HepG2 (cell line): ENCODE results near the gene MVK. TPM values are rescaled to one million over a fixed set of nuclear protein-coding genes. Genes with fewer than 3 reads are reported as not detected.

Source experiments
- ATAC-seq: fragments of 200-7000 bp; cut with Tn5 transposase; 3 replicates; pipeline ENCODE4 v1.9.1; 2020; ENCODE audit warnings: mild to moderate bottlenecking, moderate library complexity
- BruUV-seq: library from RNA; stranded (reverse); fragments of 400-500 nt; replicated peaks from 2 replicates; lab custom pipeline; 2021; lab: Mats Ljungman, UMichigan
- CTCF ChIA-PET: fragments of 300-600 bp; formaldehyde crosslinking; extraction: SDS; loops from one replicate; lab custom pipeline; 2021; ENCODE audit warnings: low total read pairs, inconsistent platforms, low intra/inter-chr PET ratio; lab: Yijun Ruan, JAX
- POLR2A ChIA-PET: fragments of 350-600 bp; sonication (Branson Sonifier 250); formaldehyde crosslinking; loops from one replicate; lab custom pipeline; 2020; ENCODE audit warnings: antibody characterized with exemption, inconsistent platforms; lab: Yijun Ruan, JAX
- DNase-seq: peaks from one replicate; pipeline ENCODE4 v3.0.0-alpha.2; 2015; ENCODE audit warnings: low spot score
- FAIRE-seq: peaks from 3 replicates; lab custom pipeline; 2011; peaks lifted over from hg19 to GRCh38; lab: Jason Lieb, UNC
- H2AFZ ChIP-seq: one replicate; pipeline ENCODE4 v1.6.1; 2011; ENCODE audit warnings: low read length, inconsistent platforms
- H3K27ac ChIP-seq: fragments of 300-600 bp; 3 replicates; pipeline ENCODE4 v1.8.0; 2011; ENCODE audit warnings: mixed run types, mild to moderate bottlenecking, mixed read lengths, low read length, inconsistent platforms; ENCODE audit not compliant: insufficient read depth; ENCODE audit errors: extremely low read length
- H3K27me3 ChIP-seq, 2 experiments: fragments of 200-600 bp in 1 of 2; 2 replicates in 1 of 2; 3 replicates in 1 of 2; pipeline versions ENCODE4 v1.6.0 to v1.8.0; 2011; ENCODE audit warnings: low read length in 2 of 2, mild to moderate bottlenecking in 2 of 2, moderate library complexity in 2 of 2, inconsistent platforms in 1 of 2; ENCODE audit not compliant: insufficient read depth in 2 of 2, control insufficient read depth in 1 of 2
- H3K36me3 ChIP-seq, 2 experiments: fragments of 200-600 bp in 1 of 2; replicated peaks in 1 of 2; 2 replicates in 1 of 2; 3 replicates in 1 of 2; pipeline versions ENCODE4 v1.5.1 to v1.8.0; 2011; ENCODE audit warnings: low read length in 2 of 2, inconsistent platforms in 1 of 2; ENCODE audit not compliant: insufficient read depth in 2 of 2, control insufficient read depth in 1 of 2
- H3K4me1 ChIP-seq: 2 replicates; pipeline ENCODE4 v1.5.1; 2012; ENCODE audit warnings: low read length, inconsistent platforms; ENCODE audit not compliant: insufficient read depth
- H3K4me2 ChIP-seq: 2 replicates; pipeline ENCODE4 v1.6.0; 2011; ENCODE audit warnings: low read depth, low read length, inconsistent platforms
- H3K4me3 ChIP-seq, 3 experiments: fragments of 200-600 bp in 1 of 3; sonication (generic), shearing (Covaris generic) in 1 of 3; replicated peaks in 1 of 3; 2 replicates each; pipeline ENCODE4 v1.5.1; 2011 to 2016; ENCODE audit warnings: low read length in 3 of 3, inconsistent platforms in 2 of 3, low read depth in 2 of 3, mild to moderate bottlenecking in 2 of 3, control low read depth in 1 of 3, mixed read lengths in 1 of 3; ENCODE audit not compliant: insufficient read depth in 1 of 3
- H3K79me2 ChIP-seq: one replicate; pipeline ENCODE4 v1.6.1; 2011; ENCODE audit warnings: low read length, inconsistent platforms; ENCODE audit not compliant: insufficient read depth
- H3K9ac ChIP-seq: 2 replicates; pipeline ENCODE4 v1.6.0; 2011; ENCODE audit warnings: mild to moderate bottlenecking, low read depth, low read length, inconsistent platforms; ENCODE audit not compliant: insufficient read depth
- H3K9me3 ChIP-seq: 2 replicates; pipeline ENCODE4 v1.5.1; 2012; ENCODE audit warnings: mild to moderate bottlenecking, low read length
- H4K20me1 ChIP-seq: 2 replicates; pipeline ENCODE4 v1.6.0; 2011; ENCODE audit warnings: inconsistent platforms, mild to moderate bottlenecking, low read length, moderate library complexity; ENCODE audit not compliant: insufficient read depth
- AHR ChIP-seq: IDR thresholded peaks from 2 replicates; pipeline ENCODE4 v1.6.1; 2018; ENCODE audit warnings: missing genetic modification reagents, missing compliant biosample characterization
- BRCA1 ChIP-seq: sonication (generic); formaldehyde crosslinking; IDR thresholded peaks from 2 replicates; pipeline ENCODE4 v1.4.0; 2020; ENCODE audit warnings: missing genetic modification reagents
- E2F1 ChIP-seq: sonication (generic); formaldehyde crosslinking; IDR thresholded peaks from 2 replicates; pipeline ENCODE4 v1.5.0; 2020; ENCODE audit warnings: missing genetic modification reagents
- FOSL1 ChIP-seq: sonication (generic); formaldehyde crosslinking; IDR thresholded peaks from 2 replicates; pipeline ENCODE4 v1.9.0; 2021; ENCODE audit warnings: missing genetic modification reagents, borderline replicate concordance
- GABPB1 ChIP-seq: IDR thresholded peaks from 2 replicates; pipeline ENCODE4 v1.6.1; 2016; ENCODE audit warnings: mild to moderate bottlenecking, missing genetic modification reagents, moderate library complexity, missing compliant biosample characterization
- HHEX ChIP-seq: IDR thresholded peaks from 2 replicates; pipeline ENCODE4 v1.6.1; 2016; ENCODE audit warnings: control low read depth
- HIC2 ChIP-seq: sonication (generic); formaldehyde crosslinking; IDR thresholded peaks from 2 replicates; pipeline ENCODE4 v1.9.0; 2022; ENCODE audit warnings: low read depth, missing genetic modification reagents
- HNRNPLL ChIP-seq: fragments of 200-400 bp; formaldehyde crosslinking; IDR thresholded peaks from 2 replicates; pipeline ENCODE4 v1.6.1; 2017; ENCODE audit warnings: mild to moderate bottlenecking, low read depth, low read length; ENCODE audit not compliant: poor library complexity, severe bottlenecking
- JUNB ChIP-seq: sonication (generic); formaldehyde crosslinking; IDR thresholded peaks from 2 replicates; pipeline ENCODE4 v1.8.0; 2022; ENCODE audit warnings: missing genetic modification reagents, mild to moderate bottlenecking, borderline replicate concordance
- PATZ1 ChIP-seq: sonication (generic); formaldehyde crosslinking; IDR thresholded peaks from 2 replicates; pipeline ENCODE4 v1.4.0; 2020; ENCODE audit warnings: missing genetic modification reagents
- RARG ChIP-seq: sonication (generic); formaldehyde crosslinking; IDR thresholded peaks from 2 replicates; pipeline ENCODE4 v1.4.0; 2020; ENCODE audit warnings: low read depth, mild to moderate bottlenecking, missing genetic modification reagents
- RBM22 ChIP-seq: fragments of 200-400 bp; formaldehyde crosslinking; optimal IDR thresholded peaks from 2 replicates; pipeline ENCODE3; 2017; ENCODE audit warnings: mild to moderate bottlenecking, low read length, moderate library complexity
- RFX3 ChIP-seq: IDR thresholded peaks from 2 replicates; pipeline ENCODE4 v1.6.1; 2016; ENCODE audit warnings: missing biosample characterization, missing genetic modification reagents
- SRSF1 ChIP-seq: fragments of 200-400 bp; formaldehyde crosslinking; optimal IDR thresholded peaks from 2 replicates; pipeline ENCODE3; 2017; ENCODE audit warnings: mild to moderate bottlenecking, low read depth, low read length, moderate library complexity
- ZBTB7A ChIP-seq: sonication (generic); formaldehyde crosslinking; IDR thresholded peaks from 2 replicates; pipeline ENCODE4 v1.8.0; 2022; ENCODE audit warnings: mild to moderate bottlenecking, missing genetic modification reagents
- ZNF354B ChIP-seq: sonication (generic); formaldehyde crosslinking; IDR thresholded peaks from 2 replicates; pipeline ENCODE4 v1.8.0; 2022; ENCODE audit warnings: mild to moderate bottlenecking, missing genetic modification reagents
- ZNF430 ChIP-seq: sonication (generic); formaldehyde crosslinking; IDR thresholded peaks from 2 replicates; pipeline ENCODE4 v1.9.0; 2021; ENCODE audit warnings: mild to moderate bottlenecking, missing genetic modification reagents
- ZNF513 ChIP-seq: sonication (generic); formaldehyde crosslinking; conservative IDR thresholded peaks from 2 replicates; pipeline ENCODE4 v1.5.0; 2020; ENCODE audit warnings: missing genetic modification reagents
- ZNF773 ChIP-seq: sonication (generic); formaldehyde crosslinking; IDR thresholded peaks from 2 replicates; pipeline ENCODE4 v1.4.0; 2020; ENCODE audit warnings: missing genetic modification reagents, borderline replicate concordance
- ZSCAN9 ChIP-seq: IDR thresholded peaks from 2 replicates; pipeline ENCODE4 v1.6.1; 2016; ENCODE audit warnings: borderline replicate concordance
- WGBS: methylation state at CpG from one replicate; pipeline ENCODE4 v1.1.6; 2017; ENCODE audit warnings: low lambda C conversion rate; 5-methylcytosine and 5-hydroxymethylcytosine counted together
- in situ Hi-C: cut with HindIII; loops from 2 replicates; pipeline ENCODE4 v1.10.0; 2017; ENCODE audit warnings: low pct_unique_long_range_greater_than_20kb; ENCODE audit not compliant: extremely low pct_ligation_motif_present
- intact Hi-C: fragments of 100-400 bp; cut with micrococcal nuclease; formaldehyde crosslinking; loops from one replicate; pipeline ENCODE4 v1.10.0; 2022; ENCODE audit not compliant: unreplicated experiment
- polyA plus RNA-seq, 8 experiments: library from polyadenylated mRNA; depleted of rRNA in 3 of 8; stranded (reverse) in 7 of 8; unstranded in 1 of 8; fragments of >200 nt; fragmentation: Illumina TruSeq in 4 of 8; extraction: Trizol in 4 of 8; gene quantifications; 2 replicates each; pipeline versions ENCODE4 v1.2.1 to v1.2.3, GENCODE V29; 2011 to 2016; ENCODE audit warnings: low read depth in 4 of 8, missing spikeins in 1 of 8, mixed read lengths in 1 of 8; ENCODE audit not compliant: insufficient read depth in 1 of 8
- total RNA-seq, 5 experiments: library from RNA; depleted of rRNA; stranded (reverse); fragments of >200 nt; fragmentation: Illumina TruSeq; extraction: Trizol; gene quantifications; 2 replicates each; pipeline ENCODE4 v1.2.3, GENCODE V29; 2016; ENCODE audit warnings: low read depth in 1 of 5

Gene MVK
- total and polyA plus RNA-seq, 2 of the 13 experiments (the other 11 are each of a cell fraction or from before 2014, with no cell fraction given), result 11.6 to 66.9 TPM

- Histone ChIP-seq H3K79me2 (no peaks in the 10 kb centered on the region), H3K4me3 (no peak overlapping the region), H3K9ac (no peak overlapping the region), H3K4me1 (peaks cover 16% of the 10 kb centered on the region), H3K27ac (peak overlapping the region; percentile 16), H3K27me3 (no peaks in the 10 kb centered on the region), H3K9me3 (no peaks in the 10 kb centered on the region), H2AFZ (no peak overlapping the region), H3K36me3 (peaks cover 12 to 18% of the 10 kb centered on the region in 2 experiments; a peak in 4 of 5 replicates), H3K4me2 (no peak overlapping the region), H4K20me1 (no peaks in the 10 kb centered on the region)
- in situ Hi-C loops (no loop called here), intact Hi-C loops (no loop called here)
- ATAC-seq (peak; percentile 78), FAIRE-seq (peak; percentile 32), DNase-seq (no peak)
- no TSS peak for BruUV-seq
- 60% methylated on average over 8 of the region's 8 CpGs for WGBS
- ChIA-PET CTCF (no interaction called here), POLR2A (no interaction called here)
- 0 out of 2 replicates have a peak, but pooled peaks have one; percentile 22 for TF ChIP-seq PATZ1 (CRISPR knock-in tag)
- TF ChIP-seq ZNF430 (CRISPR knock-in tag), result no peak
- no peak for TF ChIP-seq AHR (CRISPR knock-in tag)
- TF ChIP-seq RFX3 (CRISPR knock-in tag), result no peak
- TF ChIP-seq HIC2, result peak; percentile 29; the same call in 1 of the 2 replicates
- TF ChIP-seq ZNF354B, result no peak
- no peak for TF ChIP-seq E2F1 (CRISPR knock-in tag)
- no peak for TF ChIP-seq SRSF1
- TF ChIP-seq HHEX (CRISPR knock-in tag), result no peak
- no peak for TF ChIP-seq ZSCAN9 (CRISPR knock-in tag)
- no peak for TF ChIP-seq RARG (CRISPR knock-in tag)
- no peak for TF ChIP-seq JUNB (CRISPR knock-in tag)
- no peak for TF ChIP-seq GABPB1 (CRISPR knock-in tag)
- TF ChIP-seq HNRNPLL, result no peak
- no peak for TF ChIP-seq ZNF513 (CRISPR knock-in tag)
- TF ChIP-seq RBM22, result no peak
- TF ChIP-seq ZNF773, result no peak
- no peak for TF ChIP-seq ZBTB7A (CRISPR knock-in tag)
- no peak for TF ChIP-seq BRCA1 (CRISPR knock-in tag)
- TF ChIP-seq FOSL1 (CRISPR knock-in tag), result no peak
Measured at GRCh38 chr12:109527489-109528123, 46.0 kb upstream of the MVK start.
